Measurements from ENCODE around the gene KCNH6. TPM values are rescaled to one million over a fixed set of nuclear protein-coding genes. Genes with fewer than 3 reads are reported as not detected.

Gene KCNH6
- total RNA-seq, 1 donor from 2014 or later = not detected

GRCh38 chr17:63549289-63549945, 26.3 kb downstream of the KCNH6 start:
- DNase-seq (ENCODE audit: low spot score) = peak; percentile 85

- peak; percentile 99 for DNase-seq (ENCODE audit: low spot score)
Measured at GRCh38 chr17:63549946-63550816, 27.0 kb downstream of the KCNH6 start, which contains the start of gene DCAF7. DCAF7 (plus strand) TSS chr17:63550477; CDS start chr17:63550678, 201 bp downstream.

GRCh38 chr17:63550817-63551639, 27.9 kb downstream of the KCNH6 start:
- DNase-seq (ENCODE audit: low spot score) = no peak

- no peak for DNase-seq (ENCODE audit: low spot score)
Measured at GRCh38 chr17:63552211-63552610, 29.1 kb downstream of the KCNH6 start.

- no peak for DNase-seq (ENCODE audit: low spot score)
Measured at GRCh38 chr17:63555500-63556156, 32.5 kb downstream of the KCNH6 start.

GRCh38 chr17:63557416-63557815, 34.3 kb downstream of the KCNH6 start:
- DNase-seq (ENCODE audit: low spot score) = no peak

- no peak for DNase-seq (ENCODE audit: low spot score)
Measured at GRCh38 chr17:63558441-63558840, 35.3 kb downstream of the KCNH6 start.

- no peak for DNase-seq (ENCODE audit: low spot score)
Measured at GRCh38 chr17:63561819-63562218, 38.7 kb downstream of the KCNH6 start.

GRCh38 chr17:63563339-63563738, 40.2 kb downstream of the KCNH6 start:
- no peak for DNase-seq (ENCODE audit: low spot score)

GRCh38 chr17:63564562-63564961, 41.4 kb downstream of the KCNH6 start:
- DNase-seq (ENCODE audit: low spot score) = no peak

GRCh38 chr17:63567229-63567628, 44.1 kb downstream of the KCNH6 start:
- no peak for DNase-seq (ENCODE audit: low spot score)

- DNase-seq (ENCODE audit: low spot score) = no peak
Measured at GRCh38 chr17:63568563-63568962, 45.4 kb downstream of the KCNH6 start.

- DNase-seq (ENCODE audit: low spot score) = no peak
Measured at GRCh38 chr17:63571632-63572310, 48.6 kb downstream of the KCNH6 start.

GRCh38 chr17:63573634-63574033, 50.5 kb downstream of the KCNH6 start:
- DNase-seq (ENCODE audit: low spot score) = no peak

GRCh38 chr17:63578027-63578768, 55.0 kb downstream of the KCNH6 start:
- DNase-seq (ENCODE audit: low spot score) = no peak

- DNase-seq (ENCODE audit: low spot score) = no peak
Measured at GRCh38 chr17:63578769-63579111, 55.6 kb downstream of the KCNH6 start.

- DNase-seq (ENCODE audit: low spot score) = no peak
Measured at GRCh38 chr17:63579633-63580032, 56.5 kb downstream of the KCNH6 start.

- no peak for DNase-seq (ENCODE audit: low spot score)
Measured at GRCh38 chr17:63587770-63588169, 64.6 kb downstream of the KCNH6 start.

- no peak for DNase-seq (ENCODE audit: low spot score)
Measured at GRCh38 chr17:63588797-63589196, 65.6 kb downstream of the KCNH6 start.

GRCh38 chr17:63589646-63590045, 66.5 kb downstream of the KCNH6 start:
- DNase-seq (ENCODE audit: low spot score) = no peak
